ENCODE results near the gene PHYHIPL. TPM values are rescaled to one million over a fixed set of nuclear protein-coding genes. Genes with fewer than 3 reads are reported as not detected.

PHYHIPL gene
- total RNA-seq, 1 donor from 2014 or later = 0.11 TPM

DNA sequence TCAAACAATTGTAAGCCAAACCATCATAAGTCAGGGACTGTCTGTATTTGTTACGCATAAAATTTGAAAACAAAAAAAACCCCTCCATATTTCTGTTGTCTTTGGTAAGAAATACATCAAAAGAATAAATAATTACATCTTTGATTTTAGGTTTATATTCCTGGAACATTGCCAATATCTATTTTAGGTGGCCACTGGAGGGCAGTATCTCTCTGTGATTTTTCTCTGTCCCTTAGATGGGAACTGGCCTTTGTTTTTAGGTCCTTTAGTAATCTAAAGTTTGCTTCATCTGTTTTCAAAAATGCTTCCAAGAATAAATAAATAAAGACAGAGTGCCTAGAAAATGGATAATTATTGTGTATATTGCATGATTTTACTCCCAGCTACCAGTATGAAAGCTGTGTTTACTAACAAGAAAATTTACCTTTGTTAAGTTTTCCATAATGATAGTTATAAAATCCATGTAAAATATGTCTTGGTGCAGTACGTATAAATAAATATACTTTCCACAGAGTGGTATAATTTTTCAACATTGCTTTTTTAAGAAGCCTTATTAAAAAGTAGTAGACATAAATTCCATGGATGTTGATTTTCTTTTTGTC lies 64.2 kb downstream of the PHYHIPL start:
- Histone ChIP-seq H3K36me3 (no peaks in the 10 kb centered on the region), H3K27ac (replicated peaks) (no peak overlapping the region), H3K4me3 (no peak overlapping the region), H3K27me3 (ENCODE audit: low read depth) (no peaks in the 10 kb centered on the region), H3K9me3 (replicated peaks) (no peaks in the 10 kb centered on the region), H3K4me1 (peaks cover 4% of the 10 kb centered on the region)
- TF ChIP-seq, protein P1, sequence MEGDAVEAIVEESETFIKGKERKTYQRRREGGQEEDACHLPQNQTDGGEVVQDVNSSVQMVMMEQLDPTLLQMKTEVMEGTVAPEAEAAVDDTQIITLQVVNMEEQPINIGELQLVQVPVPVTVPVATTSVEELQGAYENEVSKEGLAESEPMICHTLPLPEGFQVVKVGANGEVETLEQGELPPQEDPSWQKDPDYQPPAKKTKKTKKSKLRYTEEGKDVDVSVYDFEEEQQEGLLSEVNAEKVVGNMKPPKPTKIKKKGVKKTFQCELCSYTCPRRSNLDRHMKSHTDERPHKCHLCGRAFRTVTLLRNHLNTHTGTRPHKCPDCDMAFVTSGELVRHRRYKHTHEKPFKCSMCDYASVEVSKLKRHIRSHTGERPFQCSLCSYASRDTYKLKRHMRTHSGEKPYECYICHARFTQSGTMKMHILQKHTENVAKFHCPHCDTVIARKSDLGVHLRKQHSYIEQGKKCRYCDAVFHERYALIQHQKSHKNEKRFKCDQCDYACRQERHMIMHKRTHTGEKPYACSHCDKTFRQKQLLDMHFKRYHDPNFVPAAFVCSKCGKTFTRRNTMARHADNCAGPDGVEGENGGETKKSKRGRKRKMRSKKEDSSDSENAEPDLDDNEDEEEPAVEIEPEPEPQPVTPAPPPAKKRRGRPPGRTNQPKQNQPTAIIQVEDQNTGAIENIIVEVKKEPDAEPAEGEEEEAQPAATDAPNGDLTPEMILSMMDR (IDR thresholded peaks at IDR 0.05; ENCODE audit: borderline replicate concordance) = peak; percentile 76
- DNase-seq = no peak
- intact Hi-C loops (cut with micrococcal nuclease) = loop anchor here (5.0 to 10.0 kb wide), 2 partner anchors 227 to 344 kb away; no protein-coding TSS in a partner anchor

DNA sequence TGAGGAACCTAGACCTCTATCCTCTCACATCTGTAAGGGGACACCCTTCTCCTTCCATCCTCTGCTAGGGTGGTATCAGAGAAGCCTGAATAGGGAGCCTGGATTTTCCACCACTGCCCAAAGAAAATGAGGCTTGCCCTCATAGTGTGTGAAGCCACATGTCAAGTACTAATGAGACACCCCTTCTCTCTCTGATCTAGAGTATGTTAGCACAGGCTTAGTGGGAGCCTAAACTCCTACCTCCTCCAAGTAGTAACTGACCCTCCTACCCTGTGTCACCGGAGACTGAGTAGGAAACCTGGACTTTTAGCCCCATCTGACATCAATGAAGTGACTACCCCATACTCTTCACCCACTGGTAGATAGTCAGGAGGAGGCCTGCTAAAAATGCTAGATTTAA lies 65.6 kb downstream of the PHYHIPL start:
- Histone ChIP-seq H3K27ac (replicated peaks) (no peak overlapping the region), H3K36me3 (no peaks in the 10 kb centered on the region), H3K9me3 (replicated peaks) (no peaks in the 10 kb centered on the region), H3K4me3 (no peak overlapping the region), H3K27me3 (ENCODE audit: low read depth) (no peaks in the 10 kb centered on the region), H3K4me1 (peaks cover 4% of the 10 kb centered on the region)
- intact Hi-C loops (cut with micrococcal nuclease) = loop anchor here (5.0 to 10.0 kb wide), 2 partner anchors 225 to 343 kb away; no protein-coding TSS in a partner anchor
- TF ChIP-seq, protein P1 (IDR thresholded peaks at IDR 0.05; ENCODE audit: borderline replicate concordance) = no peak
- no peak for DNase-seq

DNA sequence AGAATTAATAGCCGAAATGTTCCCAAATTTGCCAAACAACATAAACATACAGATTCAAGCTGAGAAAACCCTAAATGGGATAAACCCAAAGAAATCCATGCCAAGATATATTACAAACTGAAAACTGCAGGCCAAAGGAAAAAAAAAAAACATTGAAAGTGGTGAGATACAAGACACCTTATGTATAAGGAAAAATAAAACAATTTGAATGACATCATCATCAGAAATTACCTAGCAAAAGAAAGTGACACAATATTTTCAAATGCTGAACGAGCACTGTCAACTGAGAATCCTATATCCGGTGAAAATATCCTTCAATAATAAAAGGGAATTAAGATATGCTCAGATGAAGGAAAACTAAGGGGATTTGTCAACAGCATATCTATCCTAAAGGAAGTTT lies 66.5 kb downstream of the PHYHIPL start:
- TF ChIP-seq, protein P1 (IDR thresholded peaks at IDR 0.05; ENCODE audit: borderline replicate concordance) = no peak
- Histone ChIP-seq H3K9me3 (replicated peaks) (no peaks in the 10 kb centered on the region), H3K27ac (replicated peaks) (no peak overlapping the region), H3K36me3 (no peaks in the 10 kb centered on the region), H3K4me3 (no peak overlapping the region), H3K27me3 (ENCODE audit: low read depth) (no peaks in the 10 kb centered on the region), H3K4me1 (peaks cover 4% of the 10 kb centered on the region)
- DNase-seq = no peak
- intact Hi-C loops (cut with micrococcal nuclease) = loop anchor here (5.0 to 10.0 kb wide), 2 partner anchors 224 to 342 kb away; no protein-coding TSS in a partner anchor

DNA sequence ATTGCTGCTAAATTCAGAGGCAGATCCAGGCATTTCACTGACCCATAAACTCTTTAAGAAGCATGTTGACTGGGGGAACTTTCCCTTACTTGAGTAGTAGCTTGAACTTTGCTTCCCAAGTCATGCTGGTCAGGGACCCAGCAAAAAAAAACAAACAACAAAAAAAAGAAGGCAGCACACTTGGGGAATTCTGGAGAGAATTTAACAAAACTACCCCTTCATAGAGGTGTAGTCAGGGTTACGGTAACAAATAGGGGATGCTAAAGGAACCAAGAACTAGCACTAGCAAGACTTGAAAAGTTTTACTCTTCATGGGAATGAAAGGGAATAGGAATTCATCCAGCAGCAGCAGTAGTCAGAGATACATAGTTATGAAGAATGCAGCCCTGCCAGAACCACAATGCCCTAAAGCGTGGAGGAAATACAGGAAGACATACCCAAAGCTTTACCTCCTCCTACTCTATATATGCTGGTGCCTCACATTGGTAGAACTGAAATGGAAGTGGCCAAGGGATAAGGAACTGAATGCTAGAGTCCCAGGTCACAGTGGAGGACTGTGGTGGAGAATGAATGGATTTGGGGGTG lies 67.3 kb downstream of the PHYHIPL start:
- Histone ChIP-seq H3K36me3 (no peaks in the 10 kb centered on the region), H3K4me1 (peaks cover 4% of the 10 kb centered on the region), H3K9me3 (replicated peaks) (no peaks in the 10 kb centered on the region), H3K4me3 (no peak overlapping the region), H3K27ac (replicated peaks) (no peak overlapping the region), H3K27me3 (ENCODE audit: low read depth) (no peaks in the 10 kb centered on the region)
- intact Hi-C loops (cut with micrococcal nuclease) = loop anchor here (5.0 to 10.0 kb wide), 2 partner anchors 224 to 341 kb away; no protein-coding TSS in a partner anchor
- TF ChIP-seq, protein P1 (IDR thresholded peaks at IDR 0.05; ENCODE audit: borderline replicate concordance) = no peak
- DNase-seq = no peak

DNA sequence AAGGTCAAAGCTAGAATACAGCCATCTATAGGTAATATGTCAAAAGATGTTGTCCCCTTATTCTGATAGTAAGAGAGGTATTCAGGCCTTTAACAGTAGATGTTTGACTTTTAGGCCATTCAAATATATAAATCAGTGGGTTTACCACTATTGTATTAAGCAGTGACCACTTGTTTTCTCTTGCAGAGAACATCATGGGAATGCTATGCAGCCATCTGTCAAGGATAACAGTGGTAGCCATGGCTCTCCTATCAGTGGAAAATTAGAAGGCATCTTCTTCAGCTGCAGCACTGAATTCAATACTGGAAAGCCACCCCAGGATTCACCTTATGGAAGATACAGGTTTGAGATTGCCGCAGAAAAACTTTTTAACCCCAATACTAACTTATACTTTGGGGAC lies 68.4 kb downstream of the PHYHIPL start:
- DNase-seq = no peak
- TF ChIP-seq, protein P1 (IDR thresholded peaks at IDR 0.05; ENCODE audit: borderline replicate concordance) = no peak
- Histone ChIP-seq H3K27ac (replicated peaks) (no peak overlapping the region), H3K4me3 (no peak overlapping the region), H3K4me1 (peaks cover 4% of the 10 kb centered on the region), H3K36me3 (peaks cover 3% of the 10 kb centered on the region), H3K27me3 (ENCODE audit: low read depth) (no peaks in the 10 kb centered on the region), H3K9me3 (replicated peaks) (no peaks in the 10 kb centered on the region)
- intact Hi-C loops (cut with micrococcal nuclease) = loop anchor here (5.0 to 10.0 kb wide), 2 partner anchors 222 to 340 kb away; no protein-coding TSS in a partner anchor

Measured in left ventricle myocardium inferior (tissue), 1 donor.